GM12865 (cell line): Measurements from ENCODE around the gene C6orf89.

ENCODE experiments used
- DNase-seq: peaks from one replicate; pipeline ENCODE4 v3.0.0; 2010; ENCODE audit warnings: low read depth
- H3K4me3 ChIP-seq: 2 replicates; pipeline ENCODE4 v1.5.1; 2011; ENCODE audit warnings: mild to moderate bottlenecking, low read depth, low read length, control low read depth
- TF ChIP-seq, protein P1 (sequence below): IDR thresholded peaks from 2 replicates; pipeline ENCODE4 v1.5.1; 2011; ENCODE audit warnings: low read length, control low read depth, low read depth, inconsistent platforms; ENCODE audit not compliant: insufficient read depth; ENCODE audit errors: missing control alignments

Gene C6orf89

DNA sequence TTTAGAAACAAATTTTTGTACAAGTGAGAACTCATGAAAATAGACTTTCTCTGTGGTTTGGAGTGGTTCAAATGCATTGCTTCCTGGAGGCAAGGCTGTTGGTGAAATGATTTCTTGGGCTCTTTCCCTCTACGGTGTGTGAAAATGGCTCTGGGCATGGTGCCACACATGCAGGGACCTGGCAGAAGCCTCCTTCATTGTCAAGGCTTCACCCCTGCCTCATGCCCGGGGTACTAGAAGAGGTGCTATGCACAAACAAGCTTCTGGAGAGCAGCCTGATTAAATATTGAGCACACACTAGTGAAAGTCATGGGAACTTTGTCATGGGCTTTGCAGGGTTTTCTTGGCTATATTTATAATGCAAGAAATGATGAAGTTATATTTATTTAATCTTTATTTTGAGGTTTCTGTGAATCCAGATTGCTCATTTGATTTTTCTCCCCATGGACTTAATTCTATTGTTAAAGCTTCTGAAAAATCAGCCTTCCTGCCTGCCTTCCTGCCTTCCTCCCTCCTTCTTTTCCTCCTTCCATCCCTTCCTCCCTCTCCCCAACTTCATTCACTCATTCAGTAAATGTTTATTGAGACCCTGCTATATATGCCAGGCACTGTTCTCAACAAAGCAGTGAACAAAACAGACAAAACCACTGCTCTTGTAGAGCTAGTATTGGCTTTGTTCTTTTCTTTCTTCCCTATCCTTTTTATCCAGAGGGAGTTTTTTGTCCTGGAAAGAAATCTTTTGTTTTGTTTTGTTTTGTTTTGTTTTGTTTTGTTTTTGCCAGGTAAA, 21.0 kb downstream of the C6orf89 start:
- TF ChIP-seq, protein P1, sequence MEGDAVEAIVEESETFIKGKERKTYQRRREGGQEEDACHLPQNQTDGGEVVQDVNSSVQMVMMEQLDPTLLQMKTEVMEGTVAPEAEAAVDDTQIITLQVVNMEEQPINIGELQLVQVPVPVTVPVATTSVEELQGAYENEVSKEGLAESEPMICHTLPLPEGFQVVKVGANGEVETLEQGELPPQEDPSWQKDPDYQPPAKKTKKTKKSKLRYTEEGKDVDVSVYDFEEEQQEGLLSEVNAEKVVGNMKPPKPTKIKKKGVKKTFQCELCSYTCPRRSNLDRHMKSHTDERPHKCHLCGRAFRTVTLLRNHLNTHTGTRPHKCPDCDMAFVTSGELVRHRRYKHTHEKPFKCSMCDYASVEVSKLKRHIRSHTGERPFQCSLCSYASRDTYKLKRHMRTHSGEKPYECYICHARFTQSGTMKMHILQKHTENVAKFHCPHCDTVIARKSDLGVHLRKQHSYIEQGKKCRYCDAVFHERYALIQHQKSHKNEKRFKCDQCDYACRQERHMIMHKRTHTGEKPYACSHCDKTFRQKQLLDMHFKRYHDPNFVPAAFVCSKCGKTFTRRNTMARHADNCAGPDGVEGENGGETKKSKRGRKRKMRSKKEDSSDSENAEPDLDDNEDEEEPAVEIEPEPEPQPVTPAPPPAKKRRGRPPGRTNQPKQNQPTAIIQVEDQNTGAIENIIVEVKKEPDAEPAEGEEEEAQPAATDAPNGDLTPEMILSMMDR: no peak
- DNase-seq: no peak
- H3K4me3 ChIP-seq: no peak overlapping the region

DNA sequence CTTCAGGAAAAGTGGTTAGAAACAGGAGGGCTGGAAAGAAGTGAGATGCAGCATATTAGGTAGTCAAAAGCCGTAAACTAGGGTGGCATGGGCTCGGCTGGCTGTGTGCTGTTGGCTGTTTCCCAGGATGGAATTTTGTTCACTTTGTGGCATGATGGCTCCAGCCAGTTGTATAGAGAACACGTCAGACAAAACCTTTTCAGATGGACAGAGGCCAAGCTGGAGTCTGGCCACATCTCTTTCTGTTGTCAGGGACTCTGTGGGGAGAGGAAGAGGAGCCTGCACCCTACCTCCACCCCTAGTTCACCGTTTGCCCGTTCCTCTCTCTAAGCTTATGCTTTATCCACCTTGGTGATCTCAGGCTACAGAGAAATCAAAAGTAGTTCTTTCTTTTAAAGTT, 22.0 kb downstream of the C6orf89 start:
- no peak overlapping the region for H3K4me3 ChIP-seq
- DNase-seq: no peak
- TF ChIP-seq, protein P1: no peak

DNA sequence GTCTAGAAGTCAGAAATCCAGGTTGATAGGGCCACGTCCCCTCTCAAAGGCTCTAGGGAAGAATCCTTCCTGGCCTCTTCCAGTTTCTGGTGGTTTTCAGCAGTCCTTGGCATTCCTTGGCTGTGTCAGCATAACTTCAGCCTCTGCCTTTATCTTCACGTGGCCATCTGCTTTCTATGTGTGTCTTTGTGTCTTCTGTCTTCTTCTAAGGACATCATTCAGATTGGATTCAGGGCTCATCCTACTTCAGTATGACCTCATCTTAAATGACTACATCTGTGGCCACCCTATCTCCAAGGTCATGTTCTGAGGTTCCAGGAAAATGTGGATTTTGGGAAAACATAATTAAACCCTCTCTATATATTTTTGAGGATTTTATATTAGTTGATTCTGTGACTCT, 23.0 kb downstream of the C6orf89 start:
- no peak for DNase-seq
- TF ChIP-seq, protein P1: no peak
- H3K4me3 ChIP-seq: no peak overlapping the region

DNA sequence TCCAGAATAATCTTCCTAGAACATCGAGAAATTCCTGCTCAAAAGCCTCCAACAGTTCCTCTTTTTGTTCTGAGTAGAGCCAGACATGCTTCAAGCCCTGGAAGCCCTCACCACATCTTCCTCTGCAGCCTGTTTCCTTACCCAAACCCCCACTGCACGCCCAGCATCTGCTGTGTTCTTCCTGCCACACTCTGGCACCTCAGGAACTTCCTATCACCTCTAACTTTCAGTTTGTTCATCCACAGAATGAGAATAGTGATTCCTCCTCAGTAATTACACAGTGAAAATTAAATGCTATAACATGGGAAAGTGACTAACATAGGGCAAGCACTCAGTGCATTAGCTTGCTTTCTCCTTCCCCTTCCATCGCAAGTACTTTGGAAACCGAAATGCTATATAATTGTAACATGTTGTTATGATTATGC, 26.3 kb downstream of the C6orf89 start:
- peak; percentile 44 for DNase-seq
- TF ChIP-seq, protein P1: no peak

GRCh38 chr6:36912586-36912985, 26.8 kb downstream of the C6orf89 start:
- TF ChIP-seq, protein P1: no peak
- DNase-seq: peak; percentile 92
- H3K4me3 ChIP-seq: no peak overlapping the region

More for the DNA sequence above, 26.3 kb downstream of the C6orf89 start:
- H3K4me3 ChIP-seq: no peak overlapping the region

DNA sequence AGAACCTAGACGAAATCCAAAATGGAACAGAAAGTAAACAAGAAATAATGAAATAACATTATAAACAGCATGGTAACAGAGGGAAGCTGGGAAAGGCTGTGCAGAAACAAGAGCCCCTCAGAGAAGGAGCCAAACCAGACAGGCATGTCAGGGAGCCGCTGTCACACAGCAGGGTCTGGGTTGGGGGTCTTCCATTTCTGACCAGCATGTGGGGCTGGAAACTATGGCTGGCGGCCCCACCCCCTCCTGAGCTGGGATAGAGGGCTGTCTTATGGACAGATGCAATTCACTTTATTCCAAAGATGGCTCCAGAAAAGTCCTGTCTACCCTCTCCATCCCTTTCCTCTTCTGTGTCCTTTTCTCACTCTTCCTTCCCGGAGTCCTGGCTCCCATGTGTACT, 27.3 kb downstream of the C6orf89 start:
- DNase-seq: no peak
- TF ChIP-seq, protein P1: no peak
- H3K4me3 ChIP-seq: no peak overlapping the region
